ENCODE measurements around the gene C1QA. TPM values are rescaled to one million over a fixed set of nuclear protein-coding genes. Genes with fewer than 3 reads are reported as not detected.

Gene C1QA
- total RNA-seq, 3 donors from 2014 or later, result 55.7 to 355 (median 104) TPM

GRCh38 chr1:22688466-22688865 is 52.0 kb downstream of the C1QA start:
- H3K27ac ChIP-seq, result no peak overlapping the region
- TF ChIP-seq CTCF (IDR thresholded peaks at IDR 0.05), result no peak
- no peak for TF ChIP-seq POLR2AphosphoS5 (IDR thresholded peaks at IDR 0.05)
- TF ChIP-seq POLR2A (IDR thresholded peaks at IDR 0.05), result no peak
- no peak overlapping the region for H3K4me3 ChIP-seq
- H3K36me3 ChIP-seq, result no peaks in the 10 kb centered on the region
- H3K27me3 ChIP-seq, result no peaks in the 10 kb centered on the region
- H3K9me3 ChIP-seq, result no peaks in the 10 kb centered on the region
- no peak for DNase-seq (ENCODE audit: low spot score in 2 of 2)
- intact Hi-C loops (cut with DNase I; ENCODE audit: low total_unique reads), result no loop called here
- no peaks in the 10 kb centered on the region for H3K4me1 ChIP-seq

Other genes starting within 250 kb of the C1QA start
- 10 to 100 TPM; 15.7 to 24.6 (median 22.0) TPM for gene ZBTB40, start 184.8 kb upstream of the C1QA start, total RNA-seq
- gene EPHA8, start 73.1 kb upstream of the C1QA start, total RNA-seq, result not detected
- gene C1QC, start 7.0 kb downstream of the C1QA start, total RNA-seq, result 100 to 1,000 TPM in 2 of 3 donors, 10 to 100 TPM in 1; 76.4 to 385 (median 113) TPM
- gene C1QB, start 16.6 kb downstream of the C1QA start, total RNA-seq, result 100 to 1,000 TPM; 172 to 706 (median 330) TPM
- 1 to 10 TPM; 1.3 to 4.6 (median 1.5) TPM for gene EPHB2, start 74.2 kb downstream of the C1QA start, total RNA-seq

Measured in breast epithelium (tissue), 4 donors.